HG02623 (cell line): ENCODE results near the gene TP53I11.

ENCODE experiments used
- ATAC-seq: cut with Tn5 transposase; IDR thresholded peaks from one replicate; pipeline ENCODE4 v1.9.1; 2021; ENCODE audit warnings: moderate library complexity; ENCODE audit not compliant: unreplicated experiment

The TP53I11 gene, protein sequence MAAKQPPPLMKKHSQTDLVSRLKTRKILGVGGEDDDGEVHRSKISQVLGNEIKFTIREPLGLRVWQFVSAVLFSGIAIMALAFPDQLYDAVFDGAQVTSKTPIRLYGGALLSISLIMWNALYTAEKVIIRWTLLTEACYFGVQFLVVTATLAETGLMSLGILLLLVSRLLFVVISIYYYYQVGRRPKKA

DNA sequence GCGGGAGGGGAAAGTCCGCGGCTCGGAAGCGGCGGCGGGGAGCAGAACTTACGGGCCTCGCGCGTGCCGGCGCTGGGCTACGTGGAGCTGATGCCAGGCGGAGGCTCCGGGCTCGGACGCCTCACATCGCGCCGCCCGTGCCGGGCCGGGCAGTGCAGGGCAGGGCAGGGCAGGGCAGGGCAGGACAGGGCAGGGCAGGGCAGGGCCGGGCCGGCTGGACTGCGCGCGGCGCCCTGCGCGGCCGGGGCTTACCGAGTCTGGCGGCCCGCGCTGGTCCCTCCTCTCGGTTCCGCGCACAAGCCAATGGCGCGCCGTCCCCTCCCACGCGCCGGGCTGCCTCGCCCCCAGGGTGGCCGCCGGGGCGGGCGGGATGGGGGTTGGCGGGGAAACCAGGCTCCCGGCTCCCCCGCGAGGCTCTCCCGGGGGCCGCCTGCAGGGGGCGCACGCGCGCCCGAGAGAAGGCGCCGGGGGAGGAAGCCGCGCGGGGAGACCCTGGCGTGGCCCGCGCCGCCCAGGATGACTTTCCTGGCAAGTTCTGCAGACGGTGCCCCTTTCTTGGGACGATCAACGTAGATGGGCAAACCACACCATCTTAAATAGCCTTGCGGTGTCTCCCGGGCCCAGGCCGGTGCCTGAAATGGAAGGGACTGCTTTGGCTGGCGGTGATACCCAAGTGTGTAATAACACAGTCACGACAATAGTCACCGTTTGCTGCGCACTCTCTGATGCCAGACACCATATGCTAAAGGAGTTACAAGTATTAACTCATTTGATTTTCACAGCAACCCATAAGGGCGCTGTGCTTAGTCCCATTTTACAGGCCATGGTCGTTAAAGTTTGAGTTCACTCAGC, at the start of gene TP53I11:
Gene TP53I11 (minus strand): TSS at position 259 of the 852 bp plus-strand sequence. CDS start 12,548 bp downstream, outside the sequence.
- ATAC-seq, result no peak

DNA sequence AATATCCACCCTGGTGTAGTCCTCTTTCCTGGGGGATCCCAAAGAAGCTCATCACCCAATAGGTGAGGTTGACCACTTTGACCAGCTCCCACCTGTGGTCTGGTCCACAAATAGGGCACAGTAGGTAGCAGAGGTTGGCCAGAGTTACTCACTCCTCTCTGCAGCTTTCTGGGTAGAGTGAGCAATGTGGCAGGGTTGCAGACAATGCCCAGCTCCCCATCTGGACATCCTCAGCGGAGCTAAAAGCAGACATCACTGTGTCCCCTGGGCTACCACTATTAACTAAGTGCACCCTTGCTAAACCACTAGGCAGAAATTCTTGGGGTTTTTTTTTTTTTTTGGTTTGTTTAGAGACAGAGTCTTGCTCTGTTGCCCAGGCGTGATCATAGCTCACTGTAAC, 48.4 kb upstream of the TP53I11 start:
- no peak for ATAC-seq

DNA sequence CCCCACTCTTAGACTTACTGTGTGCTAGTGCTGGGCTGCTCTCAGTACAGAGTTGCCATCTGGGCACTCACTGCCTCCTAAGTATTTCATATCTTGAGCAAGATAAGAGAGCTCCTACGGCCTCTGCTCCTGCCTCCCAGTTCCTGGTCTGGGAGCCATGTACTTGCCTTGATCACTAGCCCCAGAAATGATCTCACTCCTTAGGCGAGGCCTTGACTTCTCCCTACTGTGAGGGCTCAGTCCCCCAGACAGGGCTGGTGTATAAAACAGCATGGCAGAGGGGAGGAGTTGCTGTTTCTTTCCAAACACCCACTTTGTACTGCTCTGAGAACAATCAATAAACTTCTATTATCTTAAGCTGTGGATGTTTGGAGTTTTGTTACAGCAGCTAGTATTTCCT, 47.4 kb upstream of the TP53I11 start:
- ATAC-seq, result no peak

DNA sequence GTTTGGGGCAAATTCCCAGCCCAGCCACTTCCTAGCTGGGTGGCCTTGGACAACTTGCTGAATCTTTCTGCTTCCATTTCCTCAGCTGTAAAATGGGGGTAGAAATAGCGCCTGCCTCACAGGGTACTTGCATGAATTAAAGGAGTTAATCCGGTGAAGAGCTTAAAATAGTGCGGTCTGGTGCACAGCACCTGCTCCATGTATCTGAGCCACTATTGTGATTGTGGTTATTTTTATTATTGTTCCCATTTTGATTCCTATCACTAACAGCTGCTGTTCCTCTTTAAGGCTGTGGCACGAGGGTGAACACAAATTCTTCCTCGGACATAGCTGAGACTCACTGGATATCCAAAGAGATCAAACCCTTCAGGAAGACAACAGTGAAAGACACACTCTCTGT, 46.9 kb upstream of the TP53I11 start:
- no peak for ATAC-seq

DNA sequence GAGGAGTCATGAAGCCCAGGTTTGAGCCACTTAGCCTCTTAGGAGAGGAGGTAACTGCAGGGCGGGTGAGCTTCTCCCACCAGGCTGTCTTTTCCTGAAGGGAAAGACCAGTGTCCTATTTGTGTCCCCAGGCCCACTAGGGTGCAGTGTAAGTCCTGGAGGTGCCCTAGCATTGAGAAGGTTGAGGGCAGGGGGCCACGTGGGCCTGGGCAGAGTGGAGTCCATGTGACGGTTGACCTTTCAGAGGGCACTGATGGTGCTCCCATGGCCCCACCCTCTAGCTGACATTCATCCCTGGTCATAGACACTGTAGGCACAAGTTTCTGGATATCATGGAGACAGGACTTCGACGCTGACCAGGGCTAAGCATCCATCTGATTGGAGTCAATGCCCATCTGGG, 44.1 kb upstream of the TP53I11 start:
- no peak for ATAC-seq

DNA sequence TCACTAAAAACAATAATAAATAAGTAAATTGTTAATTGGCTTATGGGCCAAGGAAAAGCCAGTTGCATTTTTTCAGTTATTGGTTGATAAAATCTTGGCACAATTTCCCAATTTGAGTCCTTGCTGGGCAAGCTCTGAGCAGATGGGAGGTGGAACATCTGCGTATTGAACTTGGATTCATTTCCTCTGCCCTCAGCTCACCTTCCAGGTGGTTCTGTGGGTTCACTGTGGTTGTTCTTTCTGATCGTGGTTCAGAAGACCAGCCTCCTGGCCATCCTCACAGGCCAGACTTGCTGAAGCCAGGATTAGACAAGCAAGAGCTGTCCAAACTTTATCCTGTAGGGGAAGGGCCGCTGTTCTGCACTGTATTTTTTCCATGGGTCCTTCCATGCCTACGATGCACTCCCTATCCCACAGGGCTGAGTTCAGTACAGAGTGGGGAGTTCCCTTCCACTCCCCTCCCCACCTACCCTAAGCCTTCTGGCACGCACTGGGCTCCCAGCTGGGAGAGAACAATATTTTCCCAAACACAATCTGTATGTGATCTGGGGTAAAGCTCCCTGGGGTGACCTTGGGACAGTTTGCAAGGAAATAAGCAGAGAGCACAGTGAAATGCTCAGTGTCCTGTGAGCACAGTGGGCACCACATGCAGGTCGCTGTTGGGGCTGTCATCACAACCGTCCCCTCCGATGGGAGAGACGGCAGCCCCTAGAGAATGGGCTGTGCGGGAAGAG, 43.5 kb upstream of the TP53I11 start:
- no peak for ATAC-seq

DNA sequence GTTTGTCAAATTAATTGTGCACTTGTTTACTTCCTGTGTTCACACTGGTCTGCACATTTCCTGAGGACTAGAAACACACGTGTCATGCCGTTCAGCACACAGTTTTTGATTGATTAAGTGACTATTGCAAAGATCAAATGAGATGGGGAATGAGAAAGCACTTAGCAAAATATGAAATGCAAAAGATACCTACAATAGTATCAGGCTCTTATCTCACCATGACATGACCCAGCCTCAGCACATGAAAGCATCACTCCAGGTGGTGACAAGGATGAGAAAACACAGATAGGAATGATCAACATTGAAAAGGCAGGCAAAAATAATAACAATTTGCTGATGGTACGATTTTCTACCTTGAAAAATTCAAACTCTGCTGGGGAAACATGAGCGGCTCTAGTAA, 42.1 kb upstream of the TP53I11 start:
- no peak for ATAC-seq

DNA sequence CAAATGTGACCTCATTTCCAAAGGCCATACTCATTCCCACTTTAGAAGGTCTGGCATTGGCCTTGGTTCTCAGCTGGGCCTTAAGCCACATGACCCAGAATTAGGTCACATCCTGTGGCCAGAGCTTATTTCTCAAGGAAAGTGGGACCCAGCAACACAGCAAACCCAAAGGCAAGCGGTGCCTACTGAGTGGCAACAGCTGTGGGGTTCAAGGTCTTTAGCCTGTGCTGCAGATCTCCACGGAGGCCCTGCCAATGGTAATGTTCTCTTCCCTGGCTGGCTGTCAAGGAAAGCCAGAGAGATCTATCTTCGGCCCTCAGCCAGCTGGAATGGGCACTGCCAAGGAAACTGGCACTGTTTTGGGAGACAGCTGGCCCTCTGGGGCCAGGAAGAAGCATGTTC, 41.5 kb upstream of the TP53I11 start:
- ATAC-seq, result no peak

DNA sequence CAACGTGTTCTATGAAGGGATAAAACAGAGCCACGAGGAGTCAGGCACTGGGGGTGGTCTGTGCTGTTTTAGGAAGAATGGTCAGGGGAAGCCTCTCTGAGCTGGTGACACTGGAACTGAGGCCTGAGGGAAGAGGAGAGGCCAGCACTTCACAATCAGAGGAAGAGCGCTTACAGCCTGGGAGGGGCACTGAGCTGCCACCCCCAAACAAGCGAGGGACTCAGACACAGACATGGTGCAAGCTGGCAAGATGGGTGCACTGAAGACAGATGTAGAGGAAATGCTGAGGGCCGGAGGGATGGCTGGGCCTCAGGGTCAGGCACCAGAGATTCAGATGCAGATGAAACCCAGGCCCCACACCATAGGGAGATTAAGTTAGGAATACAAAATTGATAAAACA, 40.0 kb upstream of the TP53I11 start:
- ATAC-seq, result no peak

DNA sequence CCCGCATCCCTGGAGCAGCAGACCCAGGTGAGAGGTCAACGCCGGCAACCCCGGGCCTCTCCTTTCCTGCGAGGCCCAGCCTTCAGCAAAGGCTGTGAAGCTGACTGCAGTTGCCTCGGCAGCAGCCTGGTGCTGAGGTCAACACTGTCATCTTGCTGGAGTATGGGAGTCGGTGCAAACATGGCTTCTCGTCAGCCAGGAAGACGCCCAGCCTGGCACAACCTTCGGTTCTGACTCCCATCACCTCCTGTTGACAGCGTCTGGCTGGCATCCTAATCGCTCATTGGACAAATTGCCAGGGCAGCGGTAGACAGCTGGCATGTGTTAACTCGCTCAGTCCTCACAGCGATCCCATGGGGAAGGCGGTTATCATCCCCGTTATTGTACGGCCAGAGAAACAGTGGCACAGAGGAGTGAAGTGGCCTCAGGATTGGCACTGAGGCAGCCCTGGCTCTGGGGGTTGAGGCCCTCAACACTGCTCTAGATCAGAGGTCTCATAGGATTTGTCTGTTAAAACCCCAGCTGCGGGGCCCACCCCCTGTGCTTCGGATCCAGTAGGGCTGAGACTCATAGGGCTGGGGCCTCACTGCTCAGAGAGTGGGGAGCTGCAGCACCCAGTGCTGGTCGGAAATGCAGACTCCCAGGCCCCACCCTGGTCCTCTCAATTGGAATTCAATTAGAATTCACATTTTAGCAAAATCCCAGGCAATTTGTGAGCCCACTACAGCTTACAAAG, 39.3 kb upstream of the TP53I11 start:
- ATAC-seq, result no peak

DNA sequence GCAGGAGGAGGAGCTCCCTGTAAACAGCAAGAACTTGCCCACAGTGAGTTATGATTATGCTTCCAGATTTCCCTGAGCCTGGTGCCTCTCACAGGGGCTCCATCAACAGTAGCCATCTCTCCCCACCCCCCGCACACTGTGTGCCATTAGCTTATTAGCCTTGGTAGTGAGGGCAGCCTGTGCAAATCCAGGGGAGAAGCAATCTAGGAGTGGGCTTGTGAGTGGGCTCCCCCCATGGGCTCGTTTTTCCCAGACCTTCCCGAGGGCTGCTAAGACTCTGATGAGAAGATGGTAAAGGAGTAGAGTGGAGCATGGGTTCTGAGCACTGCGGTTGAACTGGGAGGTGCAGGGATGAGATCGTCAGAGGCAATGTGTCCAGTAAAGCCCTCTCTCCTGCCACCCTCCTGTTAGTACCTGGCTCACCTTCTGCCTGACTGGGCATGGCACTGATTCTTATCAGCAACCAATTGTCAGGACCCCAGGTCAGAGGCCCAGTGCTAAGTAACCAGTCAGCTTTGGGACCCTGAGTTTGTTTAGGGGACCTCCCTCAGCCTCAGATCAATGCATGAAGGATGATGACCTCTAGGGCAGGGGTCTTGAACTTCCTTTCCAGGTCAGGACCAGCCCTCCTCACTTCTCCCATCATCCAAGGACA, 38.4 kb upstream of the TP53I11 start:
- ATAC-seq, result no peak

DNA sequence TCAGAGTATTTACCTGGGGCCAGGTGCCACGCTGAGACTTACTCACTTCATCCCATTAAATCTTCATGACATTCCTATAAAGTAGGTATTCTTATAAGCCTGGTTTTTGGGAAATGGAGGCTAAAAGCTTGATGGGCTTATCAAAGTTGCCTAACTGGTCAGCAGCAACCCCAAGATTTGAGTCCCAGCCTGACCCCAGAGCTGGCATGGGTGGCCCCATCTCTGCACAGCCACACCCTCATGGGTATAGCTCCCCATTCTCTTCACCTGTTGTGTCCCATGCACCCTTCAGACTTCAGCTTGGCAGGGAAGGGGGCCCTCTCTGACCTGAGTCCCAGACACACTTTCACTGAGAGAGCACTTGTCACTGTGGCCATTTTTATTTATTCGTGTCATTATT, 37.4 kb upstream of the TP53I11 start:
- no peak for ATAC-seq

DNA sequence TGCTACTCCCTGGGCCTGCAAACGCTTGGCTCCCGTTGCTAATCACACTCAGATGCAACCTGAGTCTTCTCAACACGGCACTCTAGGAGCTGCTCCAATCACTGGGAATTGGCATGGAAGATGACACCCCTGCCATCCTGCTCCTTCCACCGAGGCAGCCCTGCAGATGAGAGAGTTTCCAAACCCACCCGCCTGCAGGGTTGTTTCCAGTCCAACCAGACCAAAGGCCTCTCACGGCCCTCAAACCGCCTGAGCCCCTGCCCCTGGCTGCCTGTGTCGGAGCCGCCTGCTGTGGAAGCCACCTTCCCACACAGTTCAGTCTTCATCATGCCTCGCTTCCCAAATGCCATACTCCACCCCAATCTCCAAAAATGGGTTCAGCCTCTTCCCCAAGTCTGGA, 36.8 kb upstream of the TP53I11 start:
- ATAC-seq, result no peak

DNA sequence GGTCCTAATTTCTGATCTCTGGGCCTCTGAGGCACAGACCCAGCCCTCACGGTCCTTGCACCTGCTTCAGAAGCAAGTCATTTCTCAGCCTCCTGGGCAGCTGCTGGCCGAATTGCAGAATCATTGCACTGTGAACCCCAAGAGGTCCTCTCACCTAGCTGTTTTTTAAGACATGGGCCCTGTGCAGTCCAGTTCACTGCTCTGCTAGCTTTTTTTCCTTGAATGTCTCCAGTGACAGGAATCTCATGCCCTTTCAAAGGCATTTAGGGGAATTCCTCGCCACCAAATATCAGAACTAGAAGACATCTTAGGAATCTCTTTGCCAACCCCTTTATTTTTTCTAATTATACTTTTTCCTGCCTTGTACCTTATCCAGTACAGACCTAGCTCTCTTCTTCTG, 35.6 kb upstream of the TP53I11 start:
- ATAC-seq, result no peak

DNA sequence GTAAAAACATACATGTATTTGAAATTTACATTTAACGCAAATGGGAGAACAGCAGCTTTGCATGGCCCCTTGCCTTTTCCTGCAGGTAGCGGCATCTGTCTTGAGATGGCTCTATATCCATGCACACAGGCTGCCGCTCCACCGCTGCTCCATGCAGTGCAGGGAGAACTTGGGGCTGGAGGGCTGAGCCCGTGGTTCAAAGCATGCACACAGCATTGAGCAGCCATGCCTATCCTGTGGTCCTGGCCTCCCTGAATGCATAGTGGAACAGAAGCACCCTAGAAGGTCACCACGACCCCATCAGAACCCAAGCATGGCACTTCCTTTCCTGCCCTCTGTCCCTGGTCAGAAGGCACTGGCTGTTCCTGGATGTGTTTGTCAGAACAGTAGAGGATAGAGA, 35.0 kb upstream of the TP53I11 start:
- no peak for ATAC-seq

DNA sequence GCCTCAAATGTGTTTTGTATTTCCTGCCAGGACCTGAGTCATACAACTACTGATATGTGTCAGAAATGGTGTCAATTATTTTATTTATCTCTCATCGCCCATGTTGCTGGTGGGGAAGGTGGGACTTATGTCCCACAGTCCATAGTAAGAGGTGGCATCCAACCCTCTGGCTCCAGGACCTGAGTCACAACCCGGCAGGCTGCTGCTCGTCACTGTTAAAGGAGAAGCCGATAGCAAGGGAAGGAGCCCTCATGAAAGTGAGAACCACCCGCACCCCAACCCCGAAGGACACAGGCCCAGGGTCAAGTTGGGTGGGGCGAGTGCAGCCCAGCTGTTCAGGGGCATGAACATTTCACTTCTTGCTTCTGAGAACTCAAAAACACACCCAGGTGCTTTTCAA, 33.1 kb upstream of the TP53I11 start:
- ATAC-seq, result no peak

DNA sequence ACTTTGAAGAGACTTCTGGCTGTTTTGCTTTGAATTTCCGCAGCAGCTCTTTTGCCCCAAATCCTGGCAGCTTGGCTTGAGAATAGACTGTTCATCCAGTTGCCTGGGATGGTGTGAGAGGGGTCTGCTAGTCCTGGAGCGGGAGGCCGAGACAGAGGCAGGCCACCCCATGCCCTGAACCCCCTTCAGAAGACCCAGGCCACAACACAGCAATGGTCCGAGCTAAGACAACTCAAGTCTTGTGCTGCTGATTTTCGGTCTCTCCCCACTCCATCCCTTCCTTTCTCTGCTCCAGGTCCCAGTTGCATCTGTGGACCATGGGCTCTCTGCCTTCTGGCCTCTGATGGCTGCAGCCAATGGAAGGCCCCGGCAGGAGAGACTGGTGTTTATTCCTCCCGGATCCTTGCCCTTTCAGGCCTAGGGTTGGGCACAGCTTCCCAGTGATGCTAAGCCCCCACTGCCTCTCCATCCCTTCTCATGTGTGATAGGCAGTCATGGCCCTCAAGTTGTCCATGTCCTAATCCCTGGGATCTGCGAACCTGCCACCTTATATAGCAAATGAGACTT, 31.9 kb upstream of the TP53I11 start:
- ATAC-seq, result no peak

DNA sequence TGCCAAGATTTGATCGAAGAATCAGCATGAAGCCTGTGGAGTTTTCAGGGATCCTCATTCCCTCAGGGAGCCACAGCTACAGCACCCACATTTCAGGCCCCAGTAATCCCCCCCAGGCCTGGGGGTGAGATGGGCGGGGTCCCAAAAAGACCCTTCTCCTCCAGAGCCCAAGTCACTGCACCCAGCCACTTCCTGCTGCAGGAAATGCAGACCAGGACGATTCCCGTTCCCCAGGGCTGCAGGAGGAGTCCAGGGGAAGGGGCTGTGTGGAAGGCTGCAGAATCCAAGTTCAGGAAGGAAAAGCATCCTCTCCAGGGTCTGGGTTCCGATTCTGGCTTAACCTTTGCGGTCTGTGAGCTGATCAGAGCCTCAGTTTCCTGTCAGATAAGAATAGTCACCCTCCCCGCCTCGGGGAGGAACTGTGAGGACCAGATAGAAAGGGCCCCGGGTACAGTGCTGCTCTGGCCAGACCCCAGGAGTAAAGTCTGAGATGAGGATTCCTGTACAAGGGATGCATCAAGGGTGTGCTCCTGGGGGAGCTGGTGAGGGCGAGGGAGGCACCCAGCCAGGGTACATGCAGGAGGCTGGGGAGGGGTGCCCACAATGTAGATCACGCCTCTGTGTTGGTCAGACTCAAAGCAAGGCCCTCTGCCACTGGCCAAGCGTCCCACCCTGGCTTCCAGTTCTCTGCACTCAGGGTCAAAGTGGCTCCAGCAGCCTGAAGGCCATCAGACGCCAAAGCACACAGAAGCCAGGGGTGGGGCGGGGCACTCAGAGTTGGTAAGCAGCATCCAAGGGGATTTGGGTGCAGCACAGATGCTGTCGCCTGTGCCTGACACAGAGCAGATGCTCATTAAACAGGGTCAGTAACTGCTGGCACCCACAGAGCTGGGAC, 30.1 kb upstream of the TP53I11 start:
- no peak for ATAC-seq
